ENCODE results near the gene HELT.

HELT gene

GRCh38 chr4:185004562-185005218 lies 13.6 kb upstream of the HELT start:
- DNase-seq, result no peak

GRCh38 chr4:185005219-185005819 lies 13.0 kb upstream of the HELT start:
- DNase-seq, result peak; percentile 77

GRCh38 chr4:185011408-185011807 lies 6.9 kb upstream of the HELT start:
- DNase-seq, result no peak

GRCh38 chr4:185013417-185014125 lies 4.7 kb upstream of the HELT start:
- no peak for DNase-seq

- no peak for DNase-seq
These were observed 3.2 kb upstream of the HELT start for GRCh38 chr4:185015108-185015507.

GRCh38 chr4:185016101-185016940 lies 2.0 kb upstream of the HELT start:
- DNase-seq, result no peak

GRCh38 chr4:185016946-185017758 lies 1.1 kb upstream of the HELT start:
- DNase-seq, result no peak

- no peak for DNase-seq
These were observed 655 bp downstream of the HELT start for GRCh38 chr4:185018834-185019455.

- DNase-seq, result no peak
These were observed 1.4 kb downstream of the HELT start for GRCh38 chr4:185019456-185020292.

GRCh38 chr4:185020293-185020808 lies 2.1 kb downstream of the HELT start:
- no peak for DNase-seq

- no peak for DNase-seq
These were observed 2.8 kb downstream of the HELT start for GRCh38 chr4:185020863-185021761.

GRCh38 chr4:185023471-185023870 lies 5.2 kb downstream of the HELT start:
- no peak for DNase-seq

GRCh38 chr4:185028625-185029024 lies 10.3 kb downstream of the HELT start:
- DNase-seq, result no peak

- no peak for DNase-seq
These were observed 13.3 kb downstream of the HELT start for GRCh38 chr4:185031611-185032010.

- no peak for DNase-seq
These were observed 14.8 kb downstream of the HELT start for GRCh38 chr4:185033072-185033471.

GRCh38 chr4:185033950-185034349 lies 15.7 kb downstream of the HELT start:
- no peak for DNase-seq

GRCh38 chr4:185035284-185035683 lies 17.0 kb downstream of the HELT start:
- DNase-seq, result no peak

GRCh38 chr4:185036019-185036418 lies 17.7 kb downstream of the HELT start:
- DNase-seq, result no peak

GRCh38 chr4:185036842-185037241 lies 18.6 kb downstream of the HELT start:
- DNase-seq, result no peak

Data from stimulated activated naive CD4-positive, alpha-beta T cell treated with Interleukin-2 at 50 U/mL for 16 hours (primary cell).